Keratinocyte (primary cell): ENCODE data around the gene ZNF735.

Experiments used
- EZH2 ChIP-seq: IDR thresholded peaks from one replicate; pipeline ENCODE4 v1.6.1; 2012; ENCODE audit warnings: inconsistent platforms, mild to moderate bottlenecking, low read length, moderate library complexity
- TF ChIP-seq, protein P1 (sequence below), 3 experiments: IDR thresholded peaks in 1 of 3; conservative IDR thresholded peaks in 1 of 3; optimal IDR thresholded peaks in 1 of 3; 2 replicates in 2 of 3; 3 replicates in 1 of 3; pipeline versions ENCODE3 to v1.5.1; 2011; ENCODE audit warnings: low read length in 3 of 3, mild to moderate bottlenecking in 3 of 3, moderate library complexity in 2 of 3, control low read depth in 1 of 3, inconsistent platforms in 1 of 3; ENCODE audit not compliant: insufficient read depth in 2 of 3; ENCODE audit errors: extremely low read depth in 1 of 3

- TF ChIP-seq, protein P1, sequence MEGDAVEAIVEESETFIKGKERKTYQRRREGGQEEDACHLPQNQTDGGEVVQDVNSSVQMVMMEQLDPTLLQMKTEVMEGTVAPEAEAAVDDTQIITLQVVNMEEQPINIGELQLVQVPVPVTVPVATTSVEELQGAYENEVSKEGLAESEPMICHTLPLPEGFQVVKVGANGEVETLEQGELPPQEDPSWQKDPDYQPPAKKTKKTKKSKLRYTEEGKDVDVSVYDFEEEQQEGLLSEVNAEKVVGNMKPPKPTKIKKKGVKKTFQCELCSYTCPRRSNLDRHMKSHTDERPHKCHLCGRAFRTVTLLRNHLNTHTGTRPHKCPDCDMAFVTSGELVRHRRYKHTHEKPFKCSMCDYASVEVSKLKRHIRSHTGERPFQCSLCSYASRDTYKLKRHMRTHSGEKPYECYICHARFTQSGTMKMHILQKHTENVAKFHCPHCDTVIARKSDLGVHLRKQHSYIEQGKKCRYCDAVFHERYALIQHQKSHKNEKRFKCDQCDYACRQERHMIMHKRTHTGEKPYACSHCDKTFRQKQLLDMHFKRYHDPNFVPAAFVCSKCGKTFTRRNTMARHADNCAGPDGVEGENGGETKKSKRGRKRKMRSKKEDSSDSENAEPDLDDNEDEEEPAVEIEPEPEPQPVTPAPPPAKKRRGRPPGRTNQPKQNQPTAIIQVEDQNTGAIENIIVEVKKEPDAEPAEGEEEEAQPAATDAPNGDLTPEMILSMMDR (optimal IDR thresholded peaks at IDR 0.05 in 1 of 3, IDR thresholded peaks at IDR 0.05 in 1 of 3, conservative IDR thresholded peaks at IDR 0.05 in 1 of 3; ENCODE audit: extremely low read depth in 1 of 3, insufficient read depth in 2 of 3, low read length in 3 of 3), result no peak
- TF ChIP-seq EZH2, result no peak
Observed at GRCh38 chr7:64180989-64181388, 26.0 kb upstream of the ZNF735 start.
